ENCODE measurements around the gene MGME1.

The MGME1 gene

GRCh38 chr20:18034039-18034438, 65.2 kb downstream of the MGME1 start:
- no peak overlapping the region for H3K4me3 ChIP-seq
- H3K27ac ChIP-seq = no peak overlapping the region
- no peak for DNase-seq (ENCODE audit: low spot score)
- TF ChIP-seq CTCF (IDR thresholded peaks at IDR 0.05) = no peak

GRCh38 chr20:18039063-18039462, 70.2 kb downstream of the MGME1 start:
- Histone ChIP-seq H3K4me3 (no peak overlapping the region), H3K27ac (no peak overlapping the region)
- no peak for DNase-seq (ENCODE audit: low spot score)
- no peak for TF ChIP-seq CTCF (IDR thresholded peaks at IDR 0.05)
